ENCODE results near the gene TMPRSS13.

- TF ChIP-seq HOXC10 (CRISPR knock-in tag; IDR thresholded peaks at IDR 0.05) (no peak), CTCF (tag by site-specific recombination; IDR thresholded peaks at IDR 0.05) (no peak), ZBTB44 (tag by site-specific recombination; IDR thresholded peaks at IDR 0.05) (no peak), ZBTB10 (tag by site-specific recombination; IDR thresholded peaks at IDR 0.05) (no peak), ZNF623 (tag by site-specific recombination; IDR thresholded peaks at IDR 0.05) (no peak), REST (tag by site-specific recombination; IDR thresholded peaks at IDR 0.05) (no peak)
Observed at GRCh38 chr11:117969160-117969991, 40.2 kb upstream of the TMPRSS13 start.

All from HEK293 (cell line).